ENCODE measurements around the gene TOMM5. TPM values are rescaled to one million over a fixed set of nuclear protein-coding genes. Genes with fewer than 3 reads are reported as not detected.

The TOMM5 gene
- total RNA-seq, 3 donors from 2014 or later, result 71.9 to 105 (median 72.0) TPM

DNA sequence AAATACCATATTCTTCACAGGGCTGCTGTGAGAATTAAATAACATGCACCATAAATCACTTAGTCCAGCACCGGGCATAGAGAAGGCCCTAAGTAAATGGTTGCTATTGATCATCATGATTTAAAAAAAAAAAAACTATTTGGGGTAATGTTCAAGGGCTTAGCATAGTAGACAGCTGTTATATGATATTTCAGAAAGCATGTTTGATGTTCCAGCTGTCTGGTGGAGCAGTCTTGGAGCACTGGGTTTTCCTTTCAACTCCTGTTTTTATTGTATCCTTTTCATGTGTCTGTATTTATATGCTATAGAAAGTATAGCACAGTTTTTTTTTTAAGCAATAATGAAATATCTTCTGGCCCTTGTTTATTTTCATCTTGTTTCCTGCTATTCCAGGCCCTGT lies 28.0 kb upstream of the TOMM5 start:
- TF ChIP-seq POLR2A (IDR thresholded peaks at IDR 0.05) (no peak), POLR2AphosphoS5 (IDR thresholded peaks at IDR 0.05) (no peak)
- TF ChIP-seq, protein P1, sequence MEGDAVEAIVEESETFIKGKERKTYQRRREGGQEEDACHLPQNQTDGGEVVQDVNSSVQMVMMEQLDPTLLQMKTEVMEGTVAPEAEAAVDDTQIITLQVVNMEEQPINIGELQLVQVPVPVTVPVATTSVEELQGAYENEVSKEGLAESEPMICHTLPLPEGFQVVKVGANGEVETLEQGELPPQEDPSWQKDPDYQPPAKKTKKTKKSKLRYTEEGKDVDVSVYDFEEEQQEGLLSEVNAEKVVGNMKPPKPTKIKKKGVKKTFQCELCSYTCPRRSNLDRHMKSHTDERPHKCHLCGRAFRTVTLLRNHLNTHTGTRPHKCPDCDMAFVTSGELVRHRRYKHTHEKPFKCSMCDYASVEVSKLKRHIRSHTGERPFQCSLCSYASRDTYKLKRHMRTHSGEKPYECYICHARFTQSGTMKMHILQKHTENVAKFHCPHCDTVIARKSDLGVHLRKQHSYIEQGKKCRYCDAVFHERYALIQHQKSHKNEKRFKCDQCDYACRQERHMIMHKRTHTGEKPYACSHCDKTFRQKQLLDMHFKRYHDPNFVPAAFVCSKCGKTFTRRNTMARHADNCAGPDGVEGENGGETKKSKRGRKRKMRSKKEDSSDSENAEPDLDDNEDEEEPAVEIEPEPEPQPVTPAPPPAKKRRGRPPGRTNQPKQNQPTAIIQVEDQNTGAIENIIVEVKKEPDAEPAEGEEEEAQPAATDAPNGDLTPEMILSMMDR (IDR thresholded peaks at IDR 0.05), result no peak
- no peaks in the 10 kb centered on the region for H3K9me3 ChIP-seq
- H3K27me3 ChIP-seq, result no peaks in the 10 kb centered on the region
- no peaks in the 10 kb centered on the region for H3K36me3 ChIP-seq
- H3K27ac ChIP-seq, result no peak overlapping the region
- H3K4me1 ChIP-seq, result no peaks in the 10 kb centered on the region
- no peak overlapping the region for H3K4me3 ChIP-seq
- no peak for DNase-seq (ENCODE audit: low spot score in 2 of 2)
- intact Hi-C loops (cut with DNase I; ENCODE audit: low total_unique reads), result no loop called here

DNA sequence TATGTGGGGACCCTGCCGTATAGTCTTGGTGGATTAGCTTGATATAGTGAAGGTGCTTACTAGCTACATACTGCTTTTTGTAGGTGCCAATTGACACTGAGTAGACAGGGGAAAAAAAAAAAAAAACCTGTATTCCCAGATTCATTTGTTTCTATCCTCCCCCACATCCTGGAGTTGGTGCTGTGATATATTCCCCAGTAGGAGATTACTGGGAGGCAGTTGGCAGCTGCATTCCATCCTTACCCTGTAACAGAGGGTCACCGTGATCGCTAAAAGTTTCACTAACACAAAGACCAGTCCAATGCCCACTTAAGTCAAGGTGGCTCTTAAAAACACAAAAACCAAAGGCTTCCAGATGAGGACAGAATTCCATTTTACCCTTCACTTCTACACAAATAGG lies 27.4 kb upstream of the TOMM5 start:
- no peaks in the 10 kb centered on the region for H3K36me3 ChIP-seq
- H3K27me3 ChIP-seq, result no peaks in the 10 kb centered on the region
- intact Hi-C loops (cut with DNase I; ENCODE audit: low total_unique reads), result no loop called here
- H3K4me1 ChIP-seq, result no peaks in the 10 kb centered on the region
- TF ChIP-seq, protein P1 (IDR thresholded peaks at IDR 0.05), result no peak
- H3K9me3 ChIP-seq, result no peaks in the 10 kb centered on the region
- H3K27ac ChIP-seq, result no peak overlapping the region
- DNase-seq (ENCODE audit: low spot score in 2 of 2), result no peak
- H3K4me3 ChIP-seq, result no peak overlapping the region

DNA sequence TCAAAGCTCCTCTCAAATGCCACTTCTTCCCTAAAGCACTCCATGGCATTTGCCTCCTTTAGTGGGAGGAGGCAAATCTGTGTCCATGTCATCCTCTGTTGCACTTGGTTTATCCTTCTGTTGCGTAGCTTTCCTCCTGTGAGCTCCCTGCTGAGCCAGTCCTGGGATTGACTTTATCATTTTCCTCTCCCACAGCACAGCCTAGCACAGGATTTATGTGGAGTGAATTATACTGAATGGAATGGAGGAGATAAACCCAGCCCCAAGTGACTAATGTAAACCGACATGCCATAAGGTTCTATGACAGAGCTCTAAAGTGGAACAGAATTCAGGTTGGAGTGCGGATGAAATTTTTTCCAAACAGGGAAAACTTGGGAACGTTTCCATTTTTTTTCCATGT lies 26.4 kb upstream of the TOMM5 start:
- Histone ChIP-seq H3K9me3 (no peaks in the 10 kb centered on the region), H3K36me3 (no peaks in the 10 kb centered on the region), H3K27ac (no peak overlapping the region), H3K4me1 (no peaks in the 10 kb centered on the region), H3K4me3 (no peak overlapping the region), H3K27me3 (no peaks in the 10 kb centered on the region)
- TF ChIP-seq POLR2A (IDR thresholded peaks at IDR 0.05) (no peak), POLR2AphosphoS5 (IDR thresholded peaks at IDR 0.05) (no peak)
- TF ChIP-seq, protein P1 (IDR thresholded peaks at IDR 0.05), result no peak
- intact Hi-C loops (cut with DNase I; ENCODE audit: low total_unique reads), result no loop called here
- no peak for DNase-seq (ENCODE audit: low spot score in 2 of 2)

- H3K36me3 ChIP-seq, result no peaks in the 10 kb centered on the region
- no peaks in the 10 kb centered on the region for H3K27me3 ChIP-seq
- H3K4me1 ChIP-seq, result no peaks in the 10 kb centered on the region
- TF ChIP-seq POLR2AphosphoS5 (IDR thresholded peaks at IDR 0.05), result no peak
- no peak for TF ChIP-seq POLR2A (IDR thresholded peaks at IDR 0.05)
- TF ChIP-seq, protein P1 (IDR thresholded peaks at IDR 0.05), result no peak
- H3K4me3 ChIP-seq, result no peak overlapping the region
- H3K27ac ChIP-seq, result no peak overlapping the region
- no peaks in the 10 kb centered on the region for H3K9me3 ChIP-seq
- intact Hi-C loops (cut with DNase I; ENCODE audit: low total_unique reads), result no loop called here
- no peak for DNase-seq (ENCODE audit: low spot score in 2 of 2)
These were observed 25.4 kb upstream of the TOMM5 start for GRCh38 chr9:37617832-37618231.

DNA sequence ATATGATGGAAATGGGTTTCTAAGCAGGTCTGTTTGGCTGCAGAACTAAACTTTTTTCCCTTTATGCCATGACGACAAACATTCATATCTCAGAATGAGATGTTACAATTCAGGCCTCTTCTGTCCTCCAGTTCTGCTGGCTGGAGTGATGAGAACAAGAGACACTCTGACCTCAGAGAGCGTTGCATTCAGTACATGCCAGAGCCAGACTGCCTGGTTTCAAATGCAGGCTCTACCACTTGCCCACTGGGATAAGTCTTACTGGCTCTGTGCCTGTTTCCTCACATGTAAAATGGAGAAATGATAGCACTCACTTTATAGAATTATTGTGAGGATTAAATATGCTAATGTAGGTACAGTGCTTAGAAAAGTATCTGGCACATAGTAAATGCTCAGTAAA lies 24.8 kb upstream of the TOMM5 start:
- H3K36me3 ChIP-seq, result no peaks in the 10 kb centered on the region
- intact Hi-C loops (cut with DNase I; ENCODE audit: low total_unique reads), result no loop called here
- no peak overlapping the region for H3K27ac ChIP-seq
- no peaks in the 10 kb centered on the region for H3K9me3 ChIP-seq
- no peaks in the 10 kb centered on the region for H3K27me3 ChIP-seq
- no peak overlapping the region for H3K4me3 ChIP-seq
- H3K4me1 ChIP-seq, result no peaks in the 10 kb centered on the region
- no peak for DNase-seq (ENCODE audit: low spot score in 2 of 2)
- TF ChIP-seq POLR2AphosphoS5 (IDR thresholded peaks at IDR 0.05), result no peak
- TF ChIP-seq, protein P1 (IDR thresholded peaks at IDR 0.05), result no peak
- no peak for TF ChIP-seq POLR2A (IDR thresholded peaks at IDR 0.05)
